Measurements from ENCODE around the gene SOBP. TPM values are rescaled to one million over a fixed set of nuclear protein-coding genes. Genes with fewer than 3 reads are reported as not detected.

The SOBP gene
- total RNA-seq, 1 experiment from 2014 or later, result 10.1 TPM

GRCh38 chr6:107531868-107532267 lies 42.0 kb downstream of the SOBP start:
- POLR2A ChIA-PET, result no interaction called here
- ATAC-seq, result no peak
- H3K36me3 Mint-ChIP-seq, result no peaks in the 10 kb centered on the region
- no peak for TF ChIP-seq ZNF263 (CRISPR knock-in tag; IDR thresholded peaks at IDR 0.05; ENCODE audit: low read depth)
- no peak for TF ChIP-seq E2F4 (CRISPR knock-in tag; IDR thresholded peaks at IDR 0.05; ENCODE audit: borderline replicate concordance, low read depth)
- no peak for TF ChIP-seq ATF6 (CRISPR knock-in tag; IDR thresholded peaks at IDR 0.05)
- TF ChIP-seq NR1H2 (CRISPR knock-in tag; IDR thresholded peaks at IDR 0.05), result no peak
- TF ChIP-seq SP1 (CRISPR knock-in tag; conservative IDR thresholded peaks at IDR 0.05), result no peak
- no peak for TF ChIP-seq NR2C2 (CRISPR knock-in tag; IDR thresholded peaks at IDR 0.05)
- CTCF ChIA-PET, result no interaction called here
- H3K27me3 Mint-ChIP-seq (ENCODE audit: low read depth), result no peaks in the 10 kb centered on the region
- no peak overlapping the region; the same call in 1 of the 2 replicates for H3K27ac Mint-ChIP-seq
- no peaks in the 10 kb centered on the region for H3K9me3 Mint-ChIP-seq
- peaks cover 65% of the 10 kb centered on the region for H3K4me1 Mint-ChIP-seq
- H3K4me3 Mint-ChIP-seq, result no peak overlapping the region
- no peak for DNase-seq (ENCODE audit: low spot score)

GRCh38 chr6:107532706-107533105 lies 42.8 kb downstream of the SOBP start:
- Mint-ChIP-seq H3K4me1 (peaks cover 63% of the 10 kb centered on the region), H3K4me3 (no peak overlapping the region), H3K36me3 (no peaks in the 10 kb centered on the region), H3K27me3 (ENCODE audit: low read depth) (no peaks in the 10 kb centered on the region), H3K9me3 (no peaks in the 10 kb centered on the region), H3K27ac (0 out of 2 replicates have a peak overlapping the region, but pooled peaks have one; percentile 34)
- DNase-seq (ENCODE audit: low spot score) (no peak), ATAC-seq (0 out of 2 replicates have a peak, but pooled peaks have one; percentile 11)
- ChIA-PET POLR2A (interaction anchor here (0.6 kb wide), 2 partner anchors 10 to 44 kb away, joined by 3 read pairs; no protein-coding TSS in a partner anchor), CTCF (interaction anchor here (0.6 to 0.8 kb wide), 4 partner anchors 167 to 582 kb away, joined by 3 to 4 read pairs (median 4); no protein-coding TSS in a partner anchor)
- no peak for TF ChIP-seq KAT7 (CRISPR knock-in tag; IDR thresholded peaks at IDR 0.05; ENCODE audit: borderline replicate concordance)
- no peak for TF ChIP-seq ERG (CRISPR knock-in tag; IDR thresholded peaks at IDR 0.05)
- no peak for TF ChIP-seq CBFB (CRISPR knock-in tag; IDR thresholded peaks at IDR 0.05; ENCODE audit: low read depth)
- TF ChIP-seq CTCF (IDR thresholded peaks at IDR 0.05), result no peak
- TF ChIP-seq FOXP1 (CRISPR knock-in tag; IDR thresholded peaks at IDR 0.05; ENCODE audit: borderline replicate concordance), result no peak
- TF ChIP-seq TEAD4 (CRISPR knock-in tag; IDR thresholded peaks at IDR 0.05), result no peak
- no peak for TF ChIP-seq MXD4 (CRISPR knock-in tag; IDR thresholded peaks at IDR 0.05; ENCODE audit: borderline replicate concordance)
- TF ChIP-seq ZNF232 (CRISPR knock-in tag; IDR thresholded peaks at IDR 0.05), result no peak
- no peak for TF ChIP-seq CDX4 (CRISPR knock-in tag; IDR thresholded peaks at IDR 0.05; ENCODE audit: borderline replicate concordance)
- TF ChIP-seq SP1 (CRISPR knock-in tag; conservative IDR thresholded peaks at IDR 0.05), result no peak
- no peak for TF ChIP-seq E2F1 (CRISPR knock-in tag; IDR thresholded peaks at IDR 0.05)
- no peak for TF ChIP-seq GRHL2 (CRISPR knock-in tag; IDR thresholded peaks at IDR 0.05; ENCODE audit: insufficient replicate concordance, severe bottlenecking)
- TF ChIP-seq TCF7 (CRISPR knock-in tag; IDR thresholded peaks at IDR 0.05; ENCODE audit: low read depth), result no peak
- TF ChIP-seq ZNF121 (CRISPR knock-in tag; IDR thresholded peaks at IDR 0.05), result no peak
- no peak for TF ChIP-seq JAZF1 (CRISPR knock-in tag; IDR thresholded peaks at IDR 0.05)
- no peak for TF ChIP-seq NFATC4 (CRISPR knock-in tag; IDR thresholded peaks at IDR 0.05)
- no peak for TF ChIP-seq ZNF425 (CRISPR knock-in tag; conservative IDR thresholded peaks at IDR 0.05)
- no peak for TF ChIP-seq ZNF317 (CRISPR knock-in tag; IDR thresholded peaks at IDR 0.05; ENCODE audit: borderline replicate concordance, low read depth)
- TF ChIP-seq ZNF671 (CRISPR knock-in tag; IDR thresholded peaks at IDR 0.05), result no peak
- TF ChIP-seq ATF3 (CRISPR knock-in tag; conservative IDR thresholded peaks at IDR 0.05), result no peak

Data from WTC11 (cell line).